C4-2B (cell line): ENCODE measurements around the gene MBD3.

ENCODE experiments used
- ZFX ChIP-seq: fragments of 450-650 bp; IDR thresholded peaks from 2 replicates; pipeline ENCODE4 v1.6.1; 2017
- TF ChIP-seq, protein P1 (sequence below): fragments of 450-650 bp; conservative IDR thresholded peaks from 2 replicates; pipeline ENCODE4 v1.5.1; 2017; ENCODE audit warnings: mild to moderate bottlenecking

DNA sequence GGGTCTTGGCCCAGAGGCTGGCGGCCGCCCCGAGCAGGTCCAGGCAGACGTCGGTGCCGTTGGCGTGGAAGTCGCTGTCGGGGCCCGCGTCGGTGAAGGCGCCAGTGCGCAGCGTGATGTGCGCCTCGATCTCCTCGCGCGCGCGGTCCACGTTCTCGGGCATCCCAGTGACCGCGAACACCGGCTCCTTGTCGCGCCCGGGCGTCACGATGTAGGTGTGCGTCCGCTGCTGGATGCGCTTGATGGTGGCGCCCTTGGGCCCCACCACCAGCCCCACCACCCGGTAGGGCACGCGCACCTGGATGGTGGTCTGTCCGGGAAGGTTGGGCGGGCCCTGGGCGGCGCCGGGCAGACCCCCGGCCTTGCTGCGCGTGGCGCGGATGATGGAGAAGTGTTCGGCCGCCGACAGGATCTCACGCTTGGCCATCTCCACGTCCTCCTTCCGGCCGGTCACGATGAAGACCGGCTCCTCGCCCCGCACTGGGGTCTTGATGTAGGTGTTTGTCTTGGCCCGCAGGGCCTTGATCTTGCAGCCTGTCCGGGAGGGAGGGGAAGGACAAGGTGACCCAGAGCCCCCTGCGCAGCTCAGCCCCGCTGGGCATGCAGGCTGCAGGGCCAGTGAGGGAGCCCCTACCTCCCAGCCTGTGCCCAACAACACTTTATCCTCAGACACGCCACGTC, 36.1 kb downstream of the MBD3 start:
- TF ChIP-seq, protein P1, sequence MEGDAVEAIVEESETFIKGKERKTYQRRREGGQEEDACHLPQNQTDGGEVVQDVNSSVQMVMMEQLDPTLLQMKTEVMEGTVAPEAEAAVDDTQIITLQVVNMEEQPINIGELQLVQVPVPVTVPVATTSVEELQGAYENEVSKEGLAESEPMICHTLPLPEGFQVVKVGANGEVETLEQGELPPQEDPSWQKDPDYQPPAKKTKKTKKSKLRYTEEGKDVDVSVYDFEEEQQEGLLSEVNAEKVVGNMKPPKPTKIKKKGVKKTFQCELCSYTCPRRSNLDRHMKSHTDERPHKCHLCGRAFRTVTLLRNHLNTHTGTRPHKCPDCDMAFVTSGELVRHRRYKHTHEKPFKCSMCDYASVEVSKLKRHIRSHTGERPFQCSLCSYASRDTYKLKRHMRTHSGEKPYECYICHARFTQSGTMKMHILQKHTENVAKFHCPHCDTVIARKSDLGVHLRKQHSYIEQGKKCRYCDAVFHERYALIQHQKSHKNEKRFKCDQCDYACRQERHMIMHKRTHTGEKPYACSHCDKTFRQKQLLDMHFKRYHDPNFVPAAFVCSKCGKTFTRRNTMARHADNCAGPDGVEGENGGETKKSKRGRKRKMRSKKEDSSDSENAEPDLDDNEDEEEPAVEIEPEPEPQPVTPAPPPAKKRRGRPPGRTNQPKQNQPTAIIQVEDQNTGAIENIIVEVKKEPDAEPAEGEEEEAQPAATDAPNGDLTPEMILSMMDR, result no peak
- TF ChIP-seq ZFX, result no peak
